CD4-positive, alpha-beta T cell treated with Interleukin-1 beta for 1 hour (primary cell): ENCODE results near the gene MGRN1.
"Not testable (repeated sequence)": the region's sequence is repeated elsewhere in the genome, so short reads cannot be mapped to it uniquely, and the experiment has no call there.

ENCODE experiments used
- DNase-seq, 2 donors: peaks; one replicate each; pipeline ENCODE4 v3.0.0-alpha.2; 2020 to 2022

The MGRN1 gene

GRCh38 chr16:4737545-4737944 is 112.9 kb downstream of the MGRN1 start:
- DNase-seq: no peak

GRCh38 chr16:4738370-4738769 is 113.7 kb downstream of the MGRN1 start:
- not testable (repeated sequence) for DNase-seq
